GM12878 (cell line): ENCODE data around the gene IL18R1. TPM values are rescaled to one million over a fixed set of nuclear protein-coding genes. Genes with fewer than 3 reads are reported as not detected.

Source experiments
- ATAC-seq: fragments of 200-7000 bp; cut with Tn5 transposase; 3 replicates; pipeline ENCODE4 v1.9.1; 2020; ENCODE audit warnings: mild to moderate bottlenecking, moderate library complexity
- BruUV-seq: library from RNA; stranded (reverse); fragments of 400-500 nt; replicated peaks from 2 replicates; lab custom pipeline; 2021; lab: Mats Ljungman, UMichigan
- CTCF ChIA-PET: fragments of 300-600 bp; sonication (Branson Sonifier 250); formaldehyde crosslinking; extraction: SDS; loops from one replicate; lab custom pipeline; 2021; ENCODE audit warnings: inconsistent platforms; lab: Yijun Ruan, JAX
- POLR2A ChIA-PET: fragments of 350-600 bp; formaldehyde crosslinking; extraction: SDS; loops from one replicate; lab custom pipeline; 2021; ENCODE audit warnings: inconsistent platforms; lab: Charles Lee
- RAD21 ChIA-PET: fragments of 300-600 bp; sonication (Branson Sonifier 250); formaldehyde crosslinking; loops from one replicate; lab custom pipeline; 2023; ENCODE audit warnings: antibody characterized with exemption; ENCODE audit not compliant: unreplicated experiment; lab: Charles Lee
- SMC1A ChIA-PET: fragments of 300-600 bp; sonication (Branson Sonifier 250); formaldehyde crosslinking; loops from one replicate; lab custom pipeline; 2023; ENCODE audit not compliant: unreplicated experiment, uncharacterized antibody; lab: Charles Lee
- DNase-seq: peaks from one replicate; pipeline ENCODE4 v3.0.0-alpha.2; 2011; ENCODE audit warnings: low read depth, low spot score
- FAIRE-seq: peaks from 3 replicates; lab custom pipeline; 2011; peaks lifted over from hg19 to GRCh38; lab: Jason Lieb, UNC
- H2AFZ ChIP-seq: 2 replicates; pipeline ENCODE4 v1.6.0; 2011; ENCODE audit warnings: low read depth, low read length, control low read depth; ENCODE audit not compliant: control insufficient read depth
- H3K27ac ChIP-seq: 2 replicates; pipeline ENCODE4 v1.5.1; 2011; ENCODE audit warnings: control low read depth; ENCODE audit not compliant: control insufficient read depth, insufficient read depth
- H3K27me3 ChIP-seq, 2 experiments: replicated peaks in 1 of 2; 2 replicates each; pipeline versions ENCODE4 v1.6.0 to v1.6.1; 2011; ENCODE audit warnings: low read length in 1 of 2; ENCODE audit not compliant: control insufficient read depth in 2 of 2, insufficient read depth in 2 of 2
- H3K36me3 ChIP-seq, 2 experiments: 2 replicates each; pipeline ENCODE4 v1.5.1; 2011; ENCODE audit warnings: low read length in 1 of 2; ENCODE audit not compliant: control insufficient read depth in 2 of 2, insufficient read depth in 2 of 2
- H3K4me1 ChIP-seq: 2 replicates; pipeline ENCODE4 v1.6.1; 2011; ENCODE audit warnings: mild to moderate bottlenecking, low read length, moderate library complexity, mixed read lengths; ENCODE audit not compliant: control insufficient read depth, insufficient read depth
- H3K4me2 ChIP-seq: 2 replicates; pipeline ENCODE4 v1.6.0; 2011; ENCODE audit warnings: control low read depth; ENCODE audit not compliant: control insufficient read depth, insufficient read depth
- H3K4me3 ChIP-seq: fragments of 200-600 bp; sonication (generic); 2 replicates; pipeline ENCODE4 v1.5.1; 2016
- H3K79me2 ChIP-seq: 2 replicates; pipeline ENCODE4 v1.6.0; 2011; ENCODE audit warnings: low read length; ENCODE audit not compliant: control insufficient read depth, insufficient read depth
- H3K9ac ChIP-seq: 2 replicates; pipeline ENCODE4 v1.8.0; 2011; ENCODE audit warnings: low read length, control low read depth, mixed read lengths; ENCODE audit not compliant: control insufficient read depth, insufficient read depth
- H3K9me3 ChIP-seq: replicated peaks from 3 replicates; pipeline ENCODE4 v1.5.1; 2011; ENCODE audit warnings: mild to moderate bottlenecking, low read length; ENCODE audit not compliant: control insufficient read depth, insufficient read depth
- H4K20me1 ChIP-seq: 2 replicates; pipeline ENCODE4 v1.6.0; 2011; ENCODE audit not compliant: control insufficient read depth, insufficient read depth
- ASH2L ChIP-seq: fragments of 300-600, 200-600 bp; sonication (generic); IDR thresholded peaks from 2 replicates; pipeline ENCODE4 v1.6.1; 2017; ENCODE audit warnings: low read depth, mild to moderate bottlenecking, borderline replicate concordance
- CBX3 ChIP-seq: fragments of 200-600 bp; sonication (generic); IDR thresholded peaks from 2 replicates; pipeline ENCODE4 v1.6.1; 2016; ENCODE audit warnings: low read depth, borderline replicate concordance
- CREM ChIP-seq: IDR thresholded peaks from 2 replicates; pipeline ENCODE4 v1.6.1; 2014; ENCODE audit warnings: antibody characterized with exemption, low read depth
- ESRRA ChIP-seq: IDR thresholded peaks from 2 replicates; pipeline ENCODE4 v1.6.1; 2012; ENCODE audit warnings: mild to moderate bottlenecking, low read length, improper control_type of control experiment
- EZH2 ChIP-seq: IDR thresholded peaks from 2 replicates; pipeline ENCODE4 v1.6.1; 2012; ENCODE audit warnings: low read depth, mild to moderate bottlenecking, control low read depth, inconsistent platforms, low read length, borderline replicate concordance; ENCODE audit not compliant: control insufficient read depth
- FOXM1 ChIP-seq: IDR thresholded peaks from 2 replicates; pipeline ENCODE4 v1.6.1; 2012; ENCODE audit warnings: low read depth, mild to moderate bottlenecking, inconsistent platforms, low read length, moderate library complexity
- JUND ChIP-seq: IDR thresholded peaks from 2 replicates; pipeline ENCODE4 v1.6.1; 2012; ENCODE audit warnings: low read depth, mild to moderate bottlenecking, low read length, improper control_type of control experiment, moderate library complexity
- KLF5 ChIP-seq: fragments of 450-650 bp; IDR thresholded peaks from 2 replicates; pipeline ENCODE4 v1.6.1; 2014; ENCODE audit warnings: mild to moderate bottlenecking; ENCODE audit not compliant: partially characterized antibody
- MEF2A ChIP-seq: IDR thresholded peaks from 2 replicates; pipeline ENCODE4 v1.6.1; 2011; ENCODE audit warnings: low read depth, mild to moderate bottlenecking, low read length, moderate library complexity; ENCODE audit not compliant: insufficient read depth
- MTA2 ChIP-seq: fragments of 450-650 bp; IDR thresholded peaks from 2 replicates; pipeline ENCODE4 v1.6.1; 2016; ENCODE audit warnings: low read depth, mild to moderate bottlenecking, moderate library complexity
- PAX8 ChIP-seq: fragments of 450-650 bp; IDR thresholded peaks from 2 replicates; pipeline ENCODE4 v1.6.1; 2017; ENCODE audit warnings: mild to moderate bottlenecking, moderate library complexity
- POLR2AphosphoS2 ChIP-seq: IDR thresholded peaks from 2 replicates; pipeline ENCODE4 v1.6.1; 2011; ENCODE audit warnings: low read depth, mild to moderate bottlenecking, low read length, improper control_type of control experiment, moderate library complexity
- RUNX3 ChIP-seq: IDR thresholded peaks from 2 replicates; pipeline ENCODE4 v1.6.1; 2012; ENCODE audit warnings: low read length, inconsistent platforms
- SRF ChIP-seq, 2 experiments: IDR thresholded peaks; 2 replicates each; pipeline ENCODE4 v1.6.1; 2011; ENCODE audit warnings: low read depth in 2 of 2, low read length in 2 of 2, mild to moderate bottlenecking in 1 of 2, moderate library complexity in 1 of 2
- SUZ12 ChIP-seq: fragments of 200-600 bp; sonication (generic); IDR thresholded peaks from one replicate; pipeline ENCODE4 v1.6.1; 2018; ENCODE audit warnings: antibody characterized with exemption, mild to moderate bottlenecking; ENCODE audit not compliant: unreplicated experiment
- TCF12 ChIP-seq: IDR thresholded peaks from 2 replicates; pipeline ENCODE4 v1.6.1; 2011; ENCODE audit warnings: low read depth, mild to moderate bottlenecking, low read length
- ZNF24 ChIP-seq: fragments of 450-650 bp; IDR thresholded peaks from 2 replicates; pipeline ENCODE4 v1.6.1; 2017; ENCODE audit warnings: antibody characterized with exemption, mild to moderate bottlenecking
- WGBS: methylation state at CpG from one replicate; pipeline ENCODE4 v1.1.6; 2016; ENCODE audit warnings: low lambda C conversion rate; ENCODE audit not compliant: insufficient replicate concordance, insufficient coverage; ENCODE audit errors: missing lambda C conversion rate; 5-methylcytosine and 5-hydroxymethylcytosine counted together
- in situ Hi-C: fragments of 300-500 bp; cut with MboI; formaldehyde crosslinking; loops from 9 replicates; pipeline ENCODE4 v1.14.3; 2018; ENCODE audit warnings: mixed read lengths
- intact Hi-C: fragments of 100-400 bp; cut with micrococcal nuclease; formaldehyde crosslinking; loops from one replicate; pipeline ENCODE4 v1.14.2; 2022; ENCODE audit not compliant: unreplicated experiment
- polyA plus RNA-seq, 11 experiments: library from polyadenylated mRNA; depleted of rRNA in 4 of 11; unstranded in 6 of 11; stranded (reverse) in 5 of 11; fragments of >200 nt; fragmentation: Nextera tagmentation in 4 of 11; fragmentation: Illumina TruSeq in 1 of 11; extraction: Ambion mirVana in 4 of 11; extraction: Trizol in 1 of 11; gene quantifications; 1 replicate in 1 of 11; 2 replicates in 10 of 11; pipeline versions ENCODE4 v1.2.1 to v1.2.3, GENCODE V29; 2011 to 2016; ENCODE audit warnings: inconsistent platforms in 2 of 11, missing spikeins in 2 of 11, low read depth in 1 of 11
- total RNA-seq, 4 experiments: library from RNA; depleted of rRNA in 3 of 4; stranded (reverse); fragments of >200 nt in 3 of 4; fragmentation: Illumina TruSeq in 1 of 4; extraction: Trizol in 1 of 4; gene quantifications; 2 replicates each; pipeline versions ENCODE4 v1.2.1 to v1.2.3, GENCODE V29; 2013 to 2021
- TF ChIP-seq, protein P1 (sequence below): fragments of 450-650 bp; IDR thresholded peaks from 2 replicates; pipeline ENCODE4 v1.6.1; 2017; ENCODE audit warnings: mild to moderate bottlenecking
- TF ChIP-seq, protein P2 (sequence below): fragments of 450-650 bp; conservative IDR thresholded peaks from 2 replicates; pipeline ENCODE4 v1.6.1; 2017; ENCODE audit warnings: mild to moderate bottlenecking, moderate library complexity
- TF ChIP-seq, protein P3 (sequence below): IDR thresholded peaks from 2 replicates; pipeline ENCODE4 v1.6.1; 2012; ENCODE audit warnings: low read depth, low read length, improper control_type of control experiment

Gene IL18R1
- total and polyA plus RNA-seq, 10 of the 15 experiments (the other 5 are each of a cell fraction or from before 2014, with no cell fraction given) = 3.5 to 15.5 (median 11.1) TPM

DNA sequence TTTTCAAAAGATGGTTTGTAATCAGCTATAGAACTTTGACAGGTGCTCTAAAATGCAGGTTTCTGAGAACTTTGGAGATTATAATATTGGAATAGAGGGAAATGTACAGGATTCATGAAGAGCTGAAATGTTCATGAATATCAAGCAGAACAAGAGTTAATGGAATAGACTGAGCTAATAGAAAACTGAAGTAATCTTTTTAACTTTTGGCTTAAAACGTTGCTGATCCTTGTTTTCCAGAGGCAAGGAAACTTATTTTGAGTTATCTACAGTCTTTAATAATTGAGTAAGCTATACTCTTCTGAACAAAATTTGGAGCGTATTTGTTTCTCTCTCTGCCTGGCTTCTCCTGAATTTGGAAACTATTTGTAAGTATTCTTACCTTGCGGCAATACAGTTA lies 56.6 kb downstream of the IL18R1 start:
- Histone ChIP-seq H2AFZ (no peak overlapping the region), H3K36me3 (no peaks in the 10 kb centered on the region), H4K20me1 (no peaks in the 10 kb centered on the region), H3K4me3 (no peak overlapping the region), H3K4me1 (no peaks in the 10 kb centered on the region), H3K4me2 (no peak overlapping the region), H3K79me2 (no peaks in the 10 kb centered on the region), H3K27me3 (no peaks in the 10 kb centered on the region), H3K27ac (no peak overlapping the region), H3K9me3 (peaks cover 12% of the 10 kb centered on the region; the same call in 2 of the 3 replicates), H3K9ac (no peak overlapping the region)
- ATAC-seq = no peak
- RAD21 ChIA-PET = no interaction called here
- intact Hi-C loops = loop anchor here (2.0 kb wide), 1 partner anchor 23 kb away; no protein-coding TSS in a partner anchor
- POLR2A ChIA-PET = no interaction called here
- 48% methylated on average over 3 of the region's 3 CpGs for WGBS
- no peak for DNase-seq
- no TSS peak for BruUV-seq
- TF ChIP-seq, protein P1, sequence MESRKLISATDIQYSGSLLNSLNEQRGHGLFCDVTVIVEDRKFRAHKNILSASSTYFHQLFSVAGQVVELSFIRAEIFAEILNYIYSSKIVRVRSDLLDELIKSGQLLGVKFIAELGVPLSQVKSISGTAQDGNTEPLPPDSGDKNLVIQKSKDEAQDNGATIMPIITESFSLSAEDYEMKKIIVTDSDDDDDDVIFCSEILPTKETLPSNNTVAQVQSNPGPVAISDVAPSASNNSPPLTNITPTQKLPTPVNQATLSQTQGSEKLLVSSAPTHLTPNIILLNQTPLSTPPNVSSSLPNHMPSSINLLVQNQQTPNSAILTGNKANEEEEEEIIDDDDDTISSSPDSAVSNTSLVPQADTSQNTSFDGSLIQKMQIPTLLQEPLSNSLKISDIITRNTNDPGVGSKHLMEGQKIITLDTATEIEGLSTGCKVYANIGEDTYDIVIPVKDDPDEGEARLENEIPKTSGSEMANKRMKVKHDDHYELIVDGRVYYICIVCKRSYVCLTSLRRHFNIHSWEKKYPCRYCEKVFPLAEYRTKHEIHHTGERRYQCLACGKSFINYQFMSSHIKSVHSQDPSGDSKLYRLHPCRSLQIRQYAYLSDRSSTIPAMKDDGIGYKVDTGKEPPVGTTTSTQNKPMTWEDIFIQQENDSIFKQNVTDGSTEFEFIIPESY = no peak
- no peak for TF ChIP-seq RUNX3
- no peak for TF ChIP-seq FOXM1
- TF ChIP-seq CREM = no peak
- TF ChIP-seq ASH2L = no peak
- no peak for TF ChIP-seq SUZ12
- TF ChIP-seq SRF (IDR thresholded peaks at IDR 0.05; ENCODE audit: low read depth in 2 of 2, low read length in 2 of 2) = no peak
- no peak for TF ChIP-seq PAX8
- no peak for TF ChIP-seq ZNF24
- no peak for TF ChIP-seq JUND
- no peak for TF ChIP-seq POLR2AphosphoS2
- TF ChIP-seq EZH2 = no peak
- no peak for TF ChIP-seq MEF2A
- TF ChIP-seq, protein P2, sequence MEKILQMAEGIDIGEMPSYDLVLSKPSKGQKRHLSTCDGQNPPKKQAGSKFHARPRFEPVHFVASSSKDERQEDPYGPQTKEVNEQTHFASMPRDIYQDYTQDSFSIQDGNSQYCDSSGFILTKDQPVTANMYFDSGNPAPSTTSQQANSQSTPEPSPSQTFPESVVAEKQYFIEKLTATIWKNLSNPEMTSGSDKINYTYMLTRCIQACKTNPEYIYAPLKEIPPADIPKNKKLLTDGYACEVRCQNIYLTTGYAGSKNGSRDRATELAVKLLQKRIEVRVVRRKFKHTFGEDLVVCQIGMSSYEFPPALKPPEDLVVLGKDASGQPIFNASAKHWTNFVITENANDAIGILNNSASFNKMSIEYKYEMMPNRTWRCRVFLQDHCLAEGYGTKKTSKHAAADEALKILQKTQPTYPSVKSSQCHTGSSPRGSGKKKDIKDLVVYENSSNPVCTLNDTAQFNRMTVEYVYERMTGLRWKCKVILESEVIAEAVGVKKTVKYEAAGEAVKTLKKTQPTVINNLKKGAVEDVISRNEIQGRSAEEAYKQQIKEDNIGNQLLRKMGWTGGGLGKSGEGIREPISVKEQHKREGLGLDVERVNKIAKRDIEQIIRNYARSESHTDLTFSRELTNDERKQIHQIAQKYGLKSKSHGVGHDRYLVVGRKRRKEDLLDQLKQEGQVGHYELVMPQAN = no peak
- TF ChIP-seq KLF5 = no peak
- TF ChIP-seq ESRRA = no peak
- TF ChIP-seq TCF12 = no peak
- TF ChIP-seq MTA2 = no peak
- TF ChIP-seq, protein P3, sequence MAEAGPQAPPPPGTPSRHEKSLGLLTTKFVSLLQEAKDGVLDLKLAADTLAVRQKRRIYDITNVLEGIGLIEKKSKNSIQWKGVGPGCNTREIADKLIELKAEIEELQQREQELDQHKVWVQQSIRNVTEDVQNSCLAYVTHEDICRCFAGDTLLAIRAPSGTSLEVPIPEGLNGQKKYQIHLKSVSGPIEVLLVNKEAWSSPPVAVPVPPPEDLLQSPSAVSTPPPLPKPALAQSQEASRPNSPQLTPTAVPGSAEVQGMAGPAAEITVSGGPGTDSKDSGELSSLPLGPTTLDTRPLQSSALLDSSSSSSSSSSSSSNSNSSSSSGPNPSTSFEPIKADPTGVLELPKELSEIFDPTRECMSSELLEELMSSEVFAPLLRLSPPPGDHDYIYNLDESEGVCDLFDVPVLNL = no peak
- TF ChIP-seq CBX3 = no peak
- in situ Hi-C loops = no loop called here
- CTCF ChIA-PET = interaction anchor here (0.6 to 1.6 kb wide), 2 partner anchors 29 to 172 kb away, joined by 3 to 5 read pairs; no protein-coding TSS in a partner anchor
- FAIRE-seq = no peak
- SMC1A ChIA-PET = interaction anchor here (0.7 to 1.3 kb wide), 2 partner anchors 25 to 171 kb away, joined by 3 read pairs; no protein-coding TSS in a partner anchor
